OCI-LY1 (cell line): ENCODE data around the gene CX3CL1.

Experiments used
- H2AFZ ChIP-seq: fragments of 200-600 bp; sonication (generic), shearing (Covaris generic); 2 replicates; pipeline ENCODE4 v1.6.0; 2014; ENCODE audit warnings: antibody characterized with exemption, mild to moderate bottlenecking, low read length
- H3F3A ChIP-seq: fragments of 200-600 bp; sonication (generic), shearing (Covaris generic); 2 replicates; pipeline ENCODE4 v1.6.0; 2014; ENCODE audit warnings: mild to moderate bottlenecking, antibody characterized with exemption, low read length, moderate library complexity; ENCODE audit not compliant: insufficient read depth
- H3K27ac ChIP-seq: fragments of 200-600 bp; sonication (generic); 2 replicates; pipeline ENCODE4 v1.5.1; 2014; ENCODE audit warnings: low read length, mixed run types, mild to moderate bottlenecking, low read depth; ENCODE audit not compliant: poor library complexity, severe bottlenecking
- H3K27me3 ChIP-seq: fragments of 200-600 bp; sonication (generic); 2 replicates; pipeline ENCODE4 v1.6.0; 2014; ENCODE audit warnings: antibody characterized with exemption, mild to moderate bottlenecking, low read length, moderate library complexity; ENCODE audit not compliant: insufficient read depth
- H3K36me3 ChIP-seq: fragments of 200-600 bp; sonication (generic); 2 replicates; pipeline ENCODE4 v1.6.1; 2014; ENCODE audit warnings: mild to moderate bottlenecking, antibody characterized with exemption, low read length, moderate library complexity, mixed read lengths; ENCODE audit not compliant: insufficient read depth
- H3K4me1 ChIP-seq: fragments of 200-600 bp; sonication (generic); 2 replicates; pipeline ENCODE4 v1.5.1; 2014; ENCODE audit warnings: mild to moderate bottlenecking, low read length, moderate library complexity; ENCODE audit not compliant: insufficient read depth, severe bottlenecking
- H3K4me2 ChIP-seq: fragments of 200-600 bp; sonication (generic), shearing (Covaris generic); 2 replicates; pipeline ENCODE4 v1.6.1; 2014; ENCODE audit warnings: low read length
- H3K4me3 ChIP-seq: fragments of 200-600 bp; sonication (generic); 2 replicates; pipeline ENCODE4 v1.5.1; 2014; ENCODE audit warnings: low read length, low read depth, mild to moderate bottlenecking, mixed read lengths; ENCODE audit not compliant: poor library complexity, severe bottlenecking
- H3K79me2 ChIP-seq: fragments of 200-600 bp; shearing (Covaris generic); 2 replicates; pipeline ENCODE4 v1.6.1; 2016; ENCODE audit warnings: mixed run types, low read length, mixed read lengths; ENCODE audit not compliant: insufficient read depth
- H3K9ac ChIP-seq: fragments of 200-600 bp; sonication (generic), shearing (Covaris generic); 2 replicates; pipeline ENCODE4 v1.6.1; 2014; ENCODE audit warnings: mild to moderate bottlenecking, low read length, mixed read lengths
- H3K9me2 ChIP-seq: fragments of 200-600 bp; sonication (generic), shearing (Covaris generic); 2 replicates; pipeline ENCODE4 v1.6.1; 2014; ENCODE audit warnings: low read depth, mild to moderate bottlenecking, low read length, mixed read lengths
- H3K9me3 ChIP-seq: fragments of 200-600 bp; shearing (Covaris generic); 2 replicates; pipeline ENCODE4 v1.6.1; 2014; ENCODE audit warnings: low read length, mixed read lengths
- H4K20me1 ChIP-seq: fragments of 200-600 bp; sonication (generic), shearing (Covaris generic); 2 replicates; pipeline ENCODE4 v1.6.0; 2016; ENCODE audit warnings: mild to moderate bottlenecking, low read length; ENCODE audit not compliant: insufficient read depth
- EZH2 ChIP-seq: fragments of 200-600 bp; sonication (generic), shearing (Covaris generic); IDR thresholded peaks from 2 replicates; pipeline ENCODE4 v1.8.0; 2017; ENCODE audit warnings: borderline replicate concordance, mixed run types, mild to moderate bottlenecking, antibody characterized with exemption, low read length, moderate library complexity, mixed read lengths
- TF ChIP-seq, protein P1 (sequence below): fragments of 200-600 bp; sonication (generic), shearing (Covaris generic); IDR thresholded peaks from 2 replicates; pipeline ENCODE4 v1.5.1; 2017; ENCODE audit warnings: mild to moderate bottlenecking, antibody characterized with exemption, low read length, moderate library complexity, mixed read lengths

Gene CX3CL1

DNA sequence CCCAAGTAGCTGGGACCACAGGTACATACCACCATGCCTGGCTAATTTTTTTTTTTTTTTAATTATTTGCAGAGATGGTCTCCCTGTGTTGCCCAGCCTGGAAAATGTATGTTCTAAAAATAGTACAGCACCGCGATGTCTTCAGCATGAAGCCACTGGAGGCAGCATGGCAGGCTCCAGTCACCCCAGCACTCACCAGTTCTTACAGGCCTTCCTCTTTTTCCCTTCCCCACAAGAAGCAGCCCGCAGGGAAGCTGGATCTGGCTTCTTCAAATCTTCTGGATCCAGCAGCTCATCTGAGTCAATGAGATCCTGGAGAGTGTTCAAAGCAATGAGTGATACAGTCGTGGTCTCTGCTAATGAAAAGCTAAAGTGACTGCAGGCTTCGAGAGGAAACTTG lies 58.7 kb downstream of the CX3CL1 start:
- TF ChIP-seq, protein P1, sequence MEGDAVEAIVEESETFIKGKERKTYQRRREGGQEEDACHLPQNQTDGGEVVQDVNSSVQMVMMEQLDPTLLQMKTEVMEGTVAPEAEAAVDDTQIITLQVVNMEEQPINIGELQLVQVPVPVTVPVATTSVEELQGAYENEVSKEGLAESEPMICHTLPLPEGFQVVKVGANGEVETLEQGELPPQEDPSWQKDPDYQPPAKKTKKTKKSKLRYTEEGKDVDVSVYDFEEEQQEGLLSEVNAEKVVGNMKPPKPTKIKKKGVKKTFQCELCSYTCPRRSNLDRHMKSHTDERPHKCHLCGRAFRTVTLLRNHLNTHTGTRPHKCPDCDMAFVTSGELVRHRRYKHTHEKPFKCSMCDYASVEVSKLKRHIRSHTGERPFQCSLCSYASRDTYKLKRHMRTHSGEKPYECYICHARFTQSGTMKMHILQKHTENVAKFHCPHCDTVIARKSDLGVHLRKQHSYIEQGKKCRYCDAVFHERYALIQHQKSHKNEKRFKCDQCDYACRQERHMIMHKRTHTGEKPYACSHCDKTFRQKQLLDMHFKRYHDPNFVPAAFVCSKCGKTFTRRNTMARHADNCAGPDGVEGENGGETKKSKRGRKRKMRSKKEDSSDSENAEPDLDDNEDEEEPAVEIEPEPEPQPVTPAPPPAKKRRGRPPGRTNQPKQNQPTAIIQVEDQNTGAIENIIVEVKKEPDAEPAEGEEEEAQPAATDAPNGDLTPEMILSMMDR: no peak
- no peak for TF ChIP-seq EZH2
- Histone ChIP-seq H3K9ac (no peak overlapping the region), H3K9me2 (no peaks in the 10 kb centered on the region), H2AFZ (no peak overlapping the region), H3K4me2 (no peak overlapping the region), H4K20me1 (no peaks in the 10 kb centered on the region), H3F3A (no peaks in the 10 kb centered on the region), H3K27ac (no peak overlapping the region), H3K27me3 (no peaks in the 10 kb centered on the region), H3K79me2 (no peaks in the 10 kb centered on the region), H3K9me3 (no peaks in the 10 kb centered on the region), H3K4me3 (no peak overlapping the region), H3K36me3 (peaks cover 91% of the 10 kb centered on the region), H3K4me1 (no peaks in the 10 kb centered on the region)

- H3K27ac ChIP-seq: no peak overlapping the region
- H3K4me1 ChIP-seq: no peaks in the 10 kb centered on the region
- peaks cover 91% of the 10 kb centered on the region for H3K36me3 ChIP-seq
- H3K79me2 ChIP-seq: no peaks in the 10 kb centered on the region
- H3F3A ChIP-seq: no peaks in the 10 kb centered on the region
- no peak overlapping the region for H2AFZ ChIP-seq
- H3K4me2 ChIP-seq: no peak overlapping the region
- no peak for TF ChIP-seq EZH2
- TF ChIP-seq, protein P1: no peak
- H3K9me3 ChIP-seq: no peaks in the 10 kb centered on the region
- H3K9me2 ChIP-seq: no peaks in the 10 kb centered on the region
- H3K27me3 ChIP-seq: no peaks in the 10 kb centered on the region
- H3K4me3 ChIP-seq: no peak overlapping the region
- H4K20me1 ChIP-seq: no peaks in the 10 kb centered on the region
- no peak overlapping the region for H3K9ac ChIP-seq
These were observed 60.2 kb downstream of the CX3CL1 start for GRCh38 chr16:57432505-57432904.

DNA sequence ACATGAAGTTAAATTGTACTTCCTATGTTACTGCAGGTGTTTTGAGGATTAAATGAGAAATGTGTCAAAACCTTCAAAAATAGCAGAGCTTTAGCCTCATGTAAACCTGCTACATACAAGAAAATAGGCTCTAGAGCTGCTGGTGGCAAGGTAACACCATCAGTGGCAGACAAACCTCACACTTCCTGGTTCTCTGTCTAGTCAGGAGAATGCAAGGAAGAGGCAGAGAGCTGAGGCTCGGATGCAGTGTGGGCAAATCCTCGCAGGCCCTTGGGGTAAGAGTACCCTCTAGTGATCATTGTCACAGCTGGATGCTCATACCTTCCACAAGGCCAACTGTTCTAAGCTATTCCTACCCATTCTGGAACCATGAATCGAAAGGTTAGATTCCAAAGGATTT lies 60.7 kb downstream of the CX3CL1 start:
- Histone ChIP-seq H3K9me2 (no peaks in the 10 kb centered on the region), H3K27ac (no peak overlapping the region), H2AFZ (no peak overlapping the region), H4K20me1 (no peaks in the 10 kb centered on the region), H3K79me2 (no peaks in the 10 kb centered on the region), H3K36me3 (peaks cover 91% of the 10 kb centered on the region), H3K9ac (no peak overlapping the region), H3K4me2 (no peak overlapping the region), H3K4me3 (no peak overlapping the region), H3K4me1 (no peaks in the 10 kb centered on the region), H3K27me3 (no peaks in the 10 kb centered on the region), H3K9me3 (no peaks in the 10 kb centered on the region), H3F3A (no peaks in the 10 kb centered on the region)
- TF ChIP-seq, protein P1: no peak
- no peak for TF ChIP-seq EZH2
